DND-41 (cell line): ENCODE results near the gene ZBTB39.
"Not testable (repeated sequence)": the region's sequence is repeated elsewhere in the genome, so short reads cannot be mapped to it uniquely, and the experiment has no call there.

Source experiments
- ATAC-seq: fragments of 200-7000 bp; cut with Tn5 transposase; 3 replicates; pipeline ENCODE4 v1.9.1; 2021; ENCODE audit warnings: low read depth; ENCODE audit not compliant: insufficient read depth
- DNase-seq: peaks from one replicate; pipeline ENCODE4 v3.0.0-alpha.2; 2020
- H2AFZ ChIP-seq: 2 replicates; pipeline ENCODE4 v1.6.0; 2012; ENCODE audit warnings: low read depth, low read length
- H3K27ac ChIP-seq: 2 replicates; pipeline ENCODE4 v1.5.1; 2012; ENCODE audit warnings: low read length, inconsistent platforms
- H3K27me3 ChIP-seq: fragments of 200-600 bp; sonication (generic); 2 replicates; pipeline ENCODE4 v1.6.0; 2012; ENCODE audit warnings: low read length, mild to moderate bottlenecking, inconsistent platforms; ENCODE audit not compliant: insufficient read depth, poor library complexity
- H3K36me3 ChIP-seq: 2 replicates; pipeline ENCODE4 v1.5.1; 2012; ENCODE audit warnings: low read length, inconsistent platforms; ENCODE audit not compliant: insufficient read depth
- H3K4me1 ChIP-seq: 2 replicates; pipeline ENCODE4 v1.5.1; 2012; ENCODE audit warnings: mild to moderate bottlenecking, low read length; ENCODE audit not compliant: insufficient read depth
- H3K4me2 ChIP-seq: 2 replicates; pipeline ENCODE4 v1.6.0; 2012; ENCODE audit warnings: mild to moderate bottlenecking, moderate library complexity, low read length, inconsistent platforms; ENCODE audit not compliant: insufficient read depth
- H3K4me3 ChIP-seq, 2 experiments: fragments of 200-600 bp in 1 of 2; shearing (Covaris generic) in 1 of 2; 2 replicates each; pipeline ENCODE4 v1.5.1; 2012 to 2016; ENCODE audit warnings: inconsistent platforms in 2 of 2, low read length in 2 of 2, mild to moderate bottlenecking in 2 of 2, low read depth in 1 of 2, moderate library complexity in 1 of 2
- H3K79me2 ChIP-seq: 2 replicates; pipeline ENCODE4 v1.6.0; 2012; ENCODE audit warnings: low read length, inconsistent platforms; ENCODE audit not compliant: insufficient read depth
- H3K9ac ChIP-seq: 2 replicates; pipeline ENCODE4 v1.6.0; 2012; ENCODE audit warnings: low read depth, mild to moderate bottlenecking, inconsistent platforms, low read length, moderate library complexity
- H3K9me3 ChIP-seq: 2 replicates; pipeline ENCODE4 v1.5.1; 2012; ENCODE audit warnings: low read length, moderate library complexity, mild to moderate bottlenecking, inconsistent platforms; ENCODE audit not compliant: insufficient read depth, severe bottlenecking
- H4K20me1 ChIP-seq: 2 replicates; pipeline ENCODE4 v1.6.0; 2012; ENCODE audit warnings: low read length; ENCODE audit not compliant: insufficient read depth
- CTCF ChIP-seq: IDR thresholded peaks from 2 replicates; pipeline ENCODE4 v1.5.1; 2012; ENCODE audit warnings: borderline replicate concordance, low read length, moderate library complexity, mild to moderate bottlenecking; ENCODE audit not compliant: poor library complexity, severe bottlenecking; ENCODE audit errors: extremely low read depth
- EZH2 ChIP-seq: IDR thresholded peaks from 3 replicates; pipeline ENCODE4 v1.6.1; 2012; ENCODE audit warnings: borderline replicate concordance, low read depth, mild to moderate bottlenecking, moderate library complexity, low read length, inconsistent platforms; ENCODE audit not compliant: severe bottlenecking

Gene ZBTB39

DNA sequence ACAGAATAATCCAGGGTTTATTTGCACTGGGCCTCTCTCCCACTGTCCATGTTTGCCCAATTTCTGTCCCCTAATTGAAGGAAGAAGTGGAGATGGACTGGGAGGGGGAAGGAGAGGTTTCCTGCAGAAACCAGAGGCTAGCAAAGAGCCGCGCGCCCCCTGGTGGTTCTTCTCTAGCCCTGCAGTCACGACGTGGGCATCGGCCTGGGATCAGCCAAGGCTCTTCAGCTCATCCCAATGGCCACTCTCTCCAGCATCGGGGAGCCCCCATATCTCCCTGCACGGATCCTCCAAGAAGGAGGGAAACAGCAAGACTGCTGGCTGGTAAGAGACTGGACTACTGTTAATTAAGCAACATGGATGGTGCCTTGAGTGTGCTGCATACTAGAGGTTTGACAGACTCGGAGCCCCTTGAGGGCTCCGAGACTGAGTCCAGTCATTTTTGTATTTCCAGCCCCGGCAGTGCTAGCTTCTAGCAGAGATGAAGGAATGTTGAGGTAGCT lies 18.7 kb downstream of the ZBTB39 start:
- Histone ChIP-seq H3K4me1 (peaks cover 8% of the 10 kb centered on the region), H4K20me1 (no peaks in the 10 kb centered on the region), H3K4me2 (peak overlapping the region; percentile 49; the same call in 1 of the 2 replicates), H2AFZ (peak overlapping the region; percentile 67), H3K36me3 (no peaks in the 10 kb centered on the region), H3K4me3 (peak overlapping the region in 1 of 2 experiments; percentile 19; a peak in 1 of 4 replicates), H3K9me3 (no peaks in the 10 kb centered on the region), H3K79me2 (no peaks in the 10 kb centered on the region), H3K9ac (no peak overlapping the region), H3K27me3 (no peaks in the 10 kb centered on the region), H3K27ac (no peak overlapping the region)
- ATAC-seq = peak; percentile 96
- TF ChIP-seq CTCF (peak; percentile 99), EZH2 (no peak)
- DNase-seq = peak; percentile 78

DNA sequence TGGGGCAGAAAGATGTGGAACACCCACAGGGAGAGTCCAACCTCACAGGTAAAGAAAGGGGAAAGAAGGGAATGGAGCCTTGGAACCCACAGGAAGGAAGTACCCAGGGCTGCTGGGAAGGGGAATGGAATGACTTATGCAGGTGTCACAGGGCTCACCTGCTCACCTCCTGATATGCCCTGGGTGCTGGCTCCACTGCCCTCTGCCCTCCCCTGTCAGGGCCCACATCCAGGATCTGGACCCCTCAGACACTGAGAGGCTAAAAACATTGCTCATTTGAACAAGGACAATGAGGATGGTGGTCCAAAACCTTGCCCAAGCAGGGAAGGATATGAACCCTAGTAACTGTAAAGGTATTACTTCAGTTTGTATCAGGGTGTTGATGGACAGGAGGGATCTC lies 19.3 kb downstream of the ZBTB39 start:
- no peak for DNase-seq
- H3K4me1 ChIP-seq = peaks cover 8% of the 10 kb centered on the region
- H3K27me3 ChIP-seq = no peaks in the 10 kb centered on the region
- H3K9ac ChIP-seq = no peak overlapping the region
- H3K27ac ChIP-seq = no peak overlapping the region
- no peak for ATAC-seq
- peak overlapping the region; percentile 67 for H2AFZ ChIP-seq
- no peaks in the 10 kb centered on the region for H3K9me3 ChIP-seq
- no peaks in the 10 kb centered on the region for H3K36me3 ChIP-seq
- H3K4me2 ChIP-seq = peak overlapping the region; percentile 49; the same call in 1 of the 2 replicates
- TF ChIP-seq EZH2 = no peak
- TF ChIP-seq CTCF = no peak
- no peaks in the 10 kb centered on the region for H3K79me2 ChIP-seq
- peak overlapping the region in 1 of 2 experiments; percentile 19; a peak in 1 of 4 replicates for H3K4me3 ChIP-seq
- no peaks in the 10 kb centered on the region for H4K20me1 ChIP-seq

DNA sequence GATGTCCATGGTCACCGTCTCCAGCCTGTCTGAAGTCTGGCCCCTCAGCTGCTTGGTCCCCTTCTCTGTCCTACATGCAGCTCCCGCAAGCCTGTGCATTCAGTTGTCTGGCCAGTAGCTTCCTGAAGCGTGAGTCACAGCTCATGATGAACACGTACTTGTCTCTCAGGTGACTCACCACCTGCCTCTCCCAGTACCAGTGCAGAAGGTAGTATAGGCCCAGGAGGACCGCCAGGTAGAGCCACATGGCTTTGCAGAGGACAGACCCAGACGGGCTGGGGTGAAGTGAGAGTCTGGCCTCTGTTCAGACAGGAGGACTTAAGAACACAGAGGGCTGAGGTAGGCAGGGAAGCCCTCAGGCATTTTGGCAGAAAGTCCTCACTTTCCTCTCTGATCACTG lies 20.6 kb downstream of the ZBTB39 start:
- not testable (repeated sequence) for H3K27ac ChIP-seq, H4K20me1 ChIP-seq, DNase-seq, H3K79me2 ChIP-seq, H3K4me1 ChIP-seq, H3K36me3 ChIP-seq, H3K9me3 ChIP-seq, H3K27me3 ChIP-seq, ATAC-seq, H3K4me3 ChIP-seq, H3K4me2 ChIP-seq, H2AFZ ChIP-seq, H3K9ac ChIP-seq

GRCh38 chr12:56983386-56983785 lies 23.0 kb downstream of the ZBTB39 start:
- H3K79me2 ChIP-seq = no peaks in the 10 kb centered on the region
- TF ChIP-seq CTCF = no peak
- no peak for TF ChIP-seq EZH2
- H3K27ac ChIP-seq = no peak overlapping the region
- no peaks in the 10 kb centered on the region for H3K36me3 ChIP-seq
- ATAC-seq = no peak
- no peak overlapping the region for H3K4me3 ChIP-seq
- no peaks in the 10 kb centered on the region for H3K9me3 ChIP-seq
- H4K20me1 ChIP-seq = no peaks in the 10 kb centered on the region
- no peaks in the 10 kb centered on the region for H3K27me3 ChIP-seq
- no peak for DNase-seq
- no peak overlapping the region for H3K4me2 ChIP-seq
- no peak overlapping the region for H2AFZ ChIP-seq
- H3K4me1 ChIP-seq = peaks cover 8% of the 10 kb centered on the region
- no peak overlapping the region for H3K9ac ChIP-seq

DNA sequence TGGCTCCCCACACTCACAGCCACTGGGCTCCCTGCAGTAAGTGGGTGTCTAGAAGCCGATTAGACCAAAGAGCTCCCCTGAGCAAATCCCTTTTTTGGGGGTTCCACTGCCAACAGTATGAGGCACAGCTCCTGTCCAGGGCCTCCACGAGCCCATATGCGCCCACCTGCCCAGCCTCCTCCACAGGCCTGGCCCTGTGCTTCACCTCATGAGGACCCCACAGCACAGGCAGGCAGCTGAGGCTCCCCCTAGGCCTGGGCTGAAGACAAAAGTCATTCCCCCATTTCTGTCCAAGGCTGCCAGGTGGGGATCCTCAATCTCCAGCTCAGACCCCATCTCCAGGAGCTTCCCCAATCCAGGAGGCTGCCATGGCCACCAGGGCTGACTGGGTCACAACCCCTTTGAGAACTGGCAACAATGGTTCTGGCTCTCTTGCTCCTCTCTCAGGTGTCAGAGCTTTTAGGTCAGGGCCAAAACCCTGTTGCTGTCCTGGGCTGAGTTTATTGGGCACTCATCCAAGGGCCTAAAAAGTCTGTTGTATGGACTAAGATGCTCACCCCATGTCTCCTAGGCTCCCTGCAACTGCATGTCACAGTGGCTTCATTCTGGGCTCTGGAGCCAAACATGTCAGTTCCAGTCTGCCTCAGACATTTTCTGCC lies 23.6 kb downstream of the ZBTB39 start:
- not testable (repeated sequence) for H3K36me3 ChIP-seq, DNase-seq, H3K79me2 ChIP-seq, H4K20me1 ChIP-seq, H3K4me2 ChIP-seq, H3K27me3 ChIP-seq, H3K9me3 ChIP-seq, ATAC-seq, H3K4me1 ChIP-seq, H3K9ac ChIP-seq, H3K4me3 ChIP-seq, H2AFZ ChIP-seq, H3K27ac ChIP-seq
